Muscle layer of duodenum (tissue), 2 donors: ENCODE data around the gene CCDC85A.
"Not testable (repeated sequence)": the region's sequence is repeated elsewhere in the genome, so short reads cannot be mapped to it uniquely, and the experiment has no call there.

Experiments
- H3K27ac ChIP-seq: one replicate; pipeline ENCODE4 v1.7.0; 2013; ENCODE audit warnings: mild to moderate bottlenecking, low read length
- H3K27me3 ChIP-seq: one replicate; pipeline ENCODE4 v1.7.0; 2013; ENCODE audit warnings: low read depth, mild to moderate bottlenecking, control low read depth, low read length
- H3K36me3 ChIP-seq, 2 donors: one replicate each; pipeline ENCODE4 v1.7.0; 2013; ENCODE audit warnings: low read length in 2 of 2, control low read depth in 1 of 2, mild to moderate bottlenecking in 1 of 2; ENCODE audit not compliant: insufficient read depth in 2 of 2, control insufficient read depth in 1 of 2
- H3K4me1 ChIP-seq, 2 donors: one replicate each; pipeline ENCODE4 v1.7.0; 2013; ENCODE audit warnings: low read length in 2 of 2, mild to moderate bottlenecking in 2 of 2, control low read depth in 1 of 2, moderate library complexity in 1 of 2; ENCODE audit not compliant: insufficient read depth in 2 of 2, control insufficient read depth in 1 of 2
- H3K4me3 ChIP-seq, 2 donors: one replicate each; pipeline ENCODE4 v1.7.0; 2013; ENCODE audit warnings: low read length in 2 of 2, low read depth in 1 of 2, mild to moderate bottlenecking in 1 of 2
- H3K9me3 ChIP-seq, 2 donors: one replicate each; pipeline ENCODE4 v1.7.0; 2013; ENCODE audit warnings: low read length in 2 of 2, control low read depth in 1 of 2, mild to moderate bottlenecking in 1 of 2; ENCODE audit not compliant: control insufficient read depth in 1 of 2
- donor health status: healthy.

The CCDC85A gene

DNA sequence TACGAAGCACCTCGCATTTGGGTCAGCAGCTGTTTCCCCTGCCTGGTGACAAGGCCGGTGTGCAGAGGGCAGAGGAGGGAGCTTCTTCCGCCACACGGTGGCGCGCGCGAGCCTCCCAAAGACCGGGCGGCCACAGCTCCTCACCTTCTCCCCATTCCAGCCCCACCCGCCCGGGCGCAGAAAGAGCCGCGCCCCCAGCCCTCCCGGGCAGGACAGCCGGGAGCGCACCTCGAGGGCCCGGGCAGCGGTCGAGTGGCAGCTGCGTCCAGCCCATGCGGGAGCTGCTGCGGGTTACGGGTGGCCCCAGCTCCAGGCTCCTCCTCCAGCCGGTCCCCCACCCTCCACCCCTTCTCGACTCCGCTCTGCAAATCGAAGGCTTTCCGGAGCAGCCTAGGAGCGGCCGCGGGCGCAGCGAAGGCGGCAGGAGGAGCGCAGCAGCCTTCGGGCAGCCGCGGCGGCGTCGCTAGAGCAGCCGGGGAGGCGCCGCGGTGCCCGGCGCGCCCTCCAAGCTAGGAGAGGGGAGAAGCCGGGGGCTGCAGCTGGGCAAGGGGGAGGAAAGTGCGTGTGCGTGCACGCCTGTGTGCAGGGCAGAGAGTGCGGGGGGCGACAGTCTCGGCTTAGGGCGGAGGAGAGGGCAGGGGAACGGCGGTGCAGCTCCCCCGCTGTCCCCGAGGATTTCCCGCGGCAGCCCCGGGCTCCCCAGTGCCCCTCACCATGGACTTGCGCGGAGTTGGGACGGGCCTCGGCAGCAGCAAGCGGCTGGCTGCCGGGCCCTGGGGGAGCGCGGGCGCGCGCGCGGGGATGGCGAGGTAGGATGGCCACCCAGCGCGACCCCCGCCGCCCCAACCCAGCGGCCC lies at the start of gene CCDC85A:
CCDC85A (plus strand) TSS at position 348 of the 857 bp plus-strand sequence. CDS start 635 bp downstream, outside the sequence.
- H3K27ac ChIP-seq = no peak within 1 kb of the TSS
- peak within 1 kb of the TSS; percentile 39 to 76 for H3K4me3 ChIP-seq
- peaks cover 14% of the 10 kb centered on the region for H3K27me3 ChIP-seq
- H3K9me3 ChIP-seq = no peaks in the 10 kb centered on the region
- no peaks in the 10 kb centered on the region for H3K36me3 ChIP-seq
- H3K4me1 ChIP-seq = peaks cover 0 to 18% of the 10 kb centered on the region in 2 donors

DNA sequence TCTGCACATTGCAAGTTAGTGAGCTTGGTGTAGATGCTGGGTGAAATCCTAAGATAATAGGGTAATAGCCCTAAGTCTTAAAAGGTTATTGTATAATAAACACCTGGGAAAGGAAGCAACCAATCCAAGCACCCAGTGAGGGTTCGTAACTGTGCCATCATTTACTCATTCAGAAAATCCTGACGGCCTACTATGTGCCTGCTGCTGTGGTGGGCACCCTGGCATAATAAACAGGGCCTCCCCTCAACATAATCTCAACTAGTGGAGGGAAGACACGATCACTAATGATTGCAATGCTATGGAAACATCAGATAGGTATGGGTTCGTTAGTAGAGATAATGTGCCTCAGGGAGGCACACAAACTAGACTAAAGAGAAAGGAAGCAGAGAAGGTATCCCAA lies 48.9 kb upstream of the CCDC85A start:
- Histone ChIP-seq H3K27ac (no peak overlapping the region), H3K36me3 (no peaks in the 10 kb centered on the region), H3K9me3 (no peaks in the 10 kb centered on the region), H3K4me3 (no peak overlapping the region), H3K27me3 (no peaks in the 10 kb centered on the region), H3K4me1 (no peaks in the 10 kb centered on the region)

DNA sequence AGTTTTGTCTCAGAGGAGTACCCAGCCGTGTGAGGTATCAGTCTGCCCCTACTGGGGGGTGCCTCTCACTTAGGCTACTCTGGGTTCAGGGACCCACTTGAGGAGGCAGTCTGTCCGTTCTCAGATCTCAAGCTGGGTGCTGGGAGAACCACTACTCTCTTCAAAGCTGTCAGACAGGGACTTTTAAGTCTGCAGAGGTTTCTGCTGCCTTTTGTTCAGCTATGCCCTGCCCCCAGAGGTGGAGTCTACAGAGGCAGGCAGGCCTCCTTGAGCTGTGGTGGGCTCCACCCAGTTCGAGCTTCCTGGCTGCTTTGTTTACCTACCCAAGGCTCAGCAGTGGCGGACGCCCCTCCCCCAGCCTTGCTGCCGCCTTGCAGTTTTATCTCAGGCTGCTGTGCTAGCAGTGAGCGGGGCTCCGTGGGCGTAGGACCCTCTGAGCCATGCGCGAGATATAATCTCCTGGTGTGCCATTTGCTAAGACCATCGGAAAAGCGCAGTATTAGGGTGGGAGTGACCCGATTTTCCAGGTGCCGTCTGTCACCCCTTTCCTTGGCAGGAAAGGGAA lies 41.2 kb upstream of the CCDC85A start:
- not testable (repeated sequence) for H3K9me3 ChIP-seq, H3K36me3 ChIP-seq, H3K27ac ChIP-seq, H3K4me1 ChIP-seq, H3K4me3 ChIP-seq, H3K27me3 ChIP-seq

DNA sequence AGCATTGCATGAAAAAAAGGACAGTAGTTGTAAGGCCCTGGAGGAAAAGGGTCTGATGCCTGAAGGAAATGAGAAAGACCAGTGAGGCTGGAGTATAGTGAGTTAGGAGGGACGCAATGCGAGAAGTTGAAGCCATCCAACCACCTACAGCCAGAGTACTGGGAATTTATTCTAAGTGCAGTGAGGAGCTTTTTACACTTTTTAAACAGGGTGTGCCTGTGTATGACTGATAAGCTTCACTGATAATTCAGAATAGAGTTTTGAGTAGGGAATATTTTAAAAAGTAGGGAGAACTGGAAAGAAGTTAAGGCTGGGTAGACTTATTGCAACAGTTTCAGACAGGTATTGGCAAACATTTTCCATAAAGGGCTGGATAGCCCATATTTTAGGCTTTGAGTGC lies 35.9 kb upstream of the CCDC85A start:
- Histone ChIP-seq H3K27ac (no peak overlapping the region), H3K4me1 (no peaks in the 10 kb centered on the region), H3K9me3 (no peaks in the 10 kb centered on the region), H3K27me3 (no peaks in the 10 kb centered on the region), H3K4me3 (no peak overlapping the region), H3K36me3 (no peaks in the 10 kb centered on the region)

DNA sequence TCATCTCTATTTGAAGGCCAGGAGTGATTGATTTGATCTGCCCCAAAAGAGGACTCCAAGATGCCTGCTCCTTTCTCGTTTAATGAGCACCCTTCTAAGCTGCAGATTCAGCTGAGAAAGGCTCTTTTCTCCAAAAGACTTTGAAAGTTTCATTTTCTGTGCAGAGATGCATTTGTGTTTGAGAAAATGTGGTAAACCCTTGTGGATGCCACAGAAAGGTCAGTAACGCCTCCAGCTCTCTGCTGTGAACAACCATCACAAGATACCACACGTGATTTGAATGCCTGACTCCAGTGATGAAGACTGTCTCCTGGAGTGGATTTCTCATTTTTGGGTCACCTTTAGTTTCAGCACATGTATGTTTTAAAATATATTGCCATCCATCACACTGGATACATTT lies 35.0 kb upstream of the CCDC85A start:
- Histone ChIP-seq H3K27ac (no peak overlapping the region), H3K9me3 (no peaks in the 10 kb centered on the region), H3K4me3 (no peak overlapping the region), H3K36me3 (no peaks in the 10 kb centered on the region), H3K27me3 (no peaks in the 10 kb centered on the region), H3K4me1 (no peaks in the 10 kb centered on the region)

DNA sequence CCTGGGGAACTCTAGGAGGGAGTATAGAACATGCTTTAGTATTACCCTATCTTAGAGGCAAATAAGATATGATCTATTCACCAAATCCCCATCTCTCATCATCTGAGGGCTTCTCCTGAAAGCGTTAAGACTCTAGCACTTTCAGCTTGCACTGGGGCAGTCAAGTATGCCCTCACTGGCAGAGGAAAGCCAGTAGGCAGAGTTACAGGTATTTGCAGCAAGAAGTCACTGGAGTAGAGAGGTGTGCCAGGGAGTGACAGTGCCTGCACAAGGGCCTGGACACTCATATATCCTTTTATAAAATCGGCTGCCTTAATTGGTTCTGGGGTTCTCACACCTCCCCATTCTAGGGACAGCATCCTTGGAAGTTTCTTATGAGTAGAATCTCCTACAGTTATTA lies 31.9 kb upstream of the CCDC85A start:
- Histone ChIP-seq H3K36me3 (no peaks in the 10 kb centered on the region), H3K4me1 (no peaks in the 10 kb centered on the region), H3K9me3 (no peaks in the 10 kb centered on the region), H3K27ac (no peak overlapping the region), H3K4me3 (no peak overlapping the region), H3K27me3 (no peaks in the 10 kb centered on the region)

- Histone ChIP-seq H3K4me1 (no peaks in the 10 kb centered on the region), H3K36me3 (no peaks in the 10 kb centered on the region), H3K27ac (no peak overlapping the region), H3K27me3 (no peaks in the 10 kb centered on the region), H3K4me3 (no peak overlapping the region), H3K9me3 (no peaks in the 10 kb centered on the region)
Measured at GRCh38 chr2:56155188-56155587, 28.6 kb upstream of the CCDC85A start.

GRCh38 chr2:56159875-56160274 lies 23.9 kb upstream of the CCDC85A start:
- not testable (repeated sequence) for H3K27me3 ChIP-seq, H3K27ac ChIP-seq, H3K4me3 ChIP-seq, H3K36me3 ChIP-seq, H3K9me3 ChIP-seq, H3K4me1 ChIP-seq

DNA sequence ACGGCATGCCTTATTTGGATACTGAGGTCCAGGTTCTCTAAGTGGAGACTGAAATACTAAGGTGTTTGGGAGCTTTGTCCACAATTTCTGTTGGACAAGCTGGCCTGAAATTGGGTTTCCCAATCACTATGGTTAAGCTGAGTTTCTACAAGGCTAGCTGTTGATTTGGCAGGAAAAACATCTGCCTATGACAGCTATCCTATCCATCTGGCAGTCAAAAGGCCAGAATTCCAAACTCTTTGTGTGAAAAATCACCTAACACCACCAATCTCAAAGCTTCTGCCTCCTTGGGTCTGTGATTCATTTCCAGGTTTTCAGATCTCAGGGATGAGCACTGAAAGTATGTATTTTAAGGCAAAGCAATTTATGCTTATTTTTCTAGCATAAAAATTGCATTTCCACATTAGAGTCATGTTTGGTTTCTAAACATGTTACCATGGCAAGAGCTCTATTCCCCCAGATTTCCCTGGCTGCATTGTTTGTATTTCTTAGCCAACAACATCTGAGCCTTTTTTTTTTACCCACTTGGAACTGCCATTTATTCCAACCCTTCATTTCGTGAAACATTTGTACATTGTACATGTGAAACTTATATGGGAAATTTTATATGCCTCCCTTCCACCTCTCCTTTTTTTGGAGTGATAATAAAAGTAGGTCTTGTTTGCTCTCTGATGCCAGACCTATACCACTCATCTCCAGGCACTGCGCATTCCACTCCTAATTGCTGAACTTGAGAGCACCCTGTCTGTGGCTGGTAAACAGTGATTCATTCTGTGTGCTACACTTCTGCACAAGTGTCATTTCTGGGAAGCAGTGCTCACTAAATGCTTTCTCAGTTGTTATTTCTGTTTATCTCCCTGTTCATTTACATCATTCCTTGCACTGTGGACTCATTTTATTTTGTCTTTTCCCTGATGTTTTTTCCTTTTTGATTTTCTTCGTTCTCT lies 15.9 kb upstream of the CCDC85A start:
- Histone ChIP-seq H3K36me3 (no peaks in the 10 kb centered on the region), H3K9me3 (no peaks in the 10 kb centered on the region), H3K4me1 (no peaks in the 10 kb centered on the region), H3K4me3 (no peak overlapping the region), H3K27me3 (no peaks in the 10 kb centered on the region), H3K27ac (no peak overlapping the region)

- H3K4me3 ChIP-seq = no peak overlapping the region
- no peaks in the 10 kb centered on the region for H3K9me3 ChIP-seq
- H3K27ac ChIP-seq = no peak overlapping the region
- H3K27me3 ChIP-seq = no peaks in the 10 kb centered on the region
- no peaks in the 10 kb centered on the region for H3K36me3 ChIP-seq
- no peaks in the 10 kb centered on the region for H3K4me1 ChIP-seq
Measured at GRCh38 chr2:56169521-56169920, 14.3 kb upstream of the CCDC85A start.

- no peaks in the 10 kb centered on the region for H3K4me1 ChIP-seq
- H3K9me3 ChIP-seq = no peaks in the 10 kb centered on the region
- H3K36me3 ChIP-seq = no peaks in the 10 kb centered on the region
- H3K4me3 ChIP-seq = no peak overlapping the region
- no peak overlapping the region for H3K27ac ChIP-seq
- no peaks in the 10 kb centered on the region for H3K27me3 ChIP-seq
Measured at GRCh38 chr2:56170504-56170903, 13.3 kb upstream of the CCDC85A start.
